Ramos (cell line): ENCODE measurements around the gene EML1.

Experiments used
- in situ Hi-C: fragments of 300-500 bp; cut with MboI; formaldehyde crosslinking; loops from one replicate; pipeline ENCODE4 v1.14.3; 2022; ENCODE audit warnings: low sequenced_read_pairs; ENCODE audit not compliant: unreplicated experiment

Gene EML1

GRCh38 chr14:99793213-99794150 lies at the start of gene EML1:
Gene EML1, plus strand, starts transcription at chr14:99793413. Its CDS starts 64 bp downstream, at chr14:99793477.
- in situ Hi-C loops: no loop called here

GRCh38 chr14:99744199-99744872 lies 48.9 kb upstream of the EML1 start:
- in situ Hi-C loops: no loop called here

GRCh38 chr14:99744873-99745224 lies 48.4 kb upstream of the EML1 start:
- in situ Hi-C loops: no loop called here

- in situ Hi-C loops: no loop called here
Measured at GRCh38 chr14:99745307-99745951, 47.8 kb upstream of the EML1 start.

GRCh38 chr14:99747167-99747566 lies 46.0 kb upstream of the EML1 start:
- in situ Hi-C loops: no loop called here

- in situ Hi-C loops: no loop called here
Measured at GRCh38 chr14:99747582-99748330, 45.5 kb upstream of the EML1 start.

GRCh38 chr14:99748529-99748928 lies 44.7 kb upstream of the EML1 start:
- in situ Hi-C loops: no loop called here

- in situ Hi-C loops: no loop called here
Measured at GRCh38 chr14:99749142-99749541, 44.1 kb upstream of the EML1 start.

GRCh38 chr14:99749763-99750715 lies 43.2 kb upstream of the EML1 start:
- in situ Hi-C loops: no loop called here

- in situ Hi-C loops: no loop called here
Measured at GRCh38 chr14:99750746-99751450, 42.3 kb upstream of the EML1 start.

- in situ Hi-C loops: no loop called here
Measured at GRCh38 chr14:99751539-99752485, 41.4 kb upstream of the EML1 start.

- in situ Hi-C loops: no loop called here
Measured at GRCh38 chr14:99752486-99753121, 40.6 kb upstream of the EML1 start.

- in situ Hi-C loops: no loop called here
Measured at GRCh38 chr14:99753225-99754140, 39.7 kb upstream of the EML1 start.

- in situ Hi-C loops: no loop called here
Measured at GRCh38 chr14:99754141-99755067, 38.8 kb upstream of the EML1 start.

- in situ Hi-C loops: no loop called here
Measured at GRCh38 chr14:99755068-99755405, 38.2 kb upstream of the EML1 start.
